HG03342 (cell line): ENCODE measurements around the gene BCAS3.
"Not testable (repeated sequence)": the region's sequence is repeated elsewhere in the genome, so short reads cannot be mapped to it uniquely, and the experiment has no call there.

Experiments used
- ATAC-seq: cut with Tn5 transposase; IDR thresholded peaks from one replicate; pipeline ENCODE4 v1.9.1; 2021; ENCODE audit warnings: mild to moderate bottlenecking, moderate library complexity; ENCODE audit not compliant: unreplicated experiment

BCAS3 gene

DNA sequence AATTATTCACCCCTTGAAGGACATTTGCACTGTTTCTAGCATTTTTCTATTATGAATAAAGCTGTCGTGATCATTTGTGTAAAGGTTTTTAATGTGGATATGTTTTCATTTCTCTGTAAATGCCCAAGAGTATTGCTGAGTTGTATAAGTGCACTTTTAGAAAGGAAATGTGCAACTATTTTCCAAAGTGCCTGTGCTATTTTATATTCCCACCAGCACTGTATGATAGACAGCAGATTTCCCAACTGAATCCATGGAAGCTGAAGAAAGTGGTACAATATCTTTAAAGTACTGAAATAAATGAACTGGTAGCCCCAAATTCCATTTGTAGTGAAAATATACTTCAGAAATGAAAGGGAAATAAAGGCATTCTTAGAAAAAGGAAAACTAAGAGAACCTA, 238.4 kb downstream of the BCAS3 start:
- no peak for ATAC-seq

DNA sequence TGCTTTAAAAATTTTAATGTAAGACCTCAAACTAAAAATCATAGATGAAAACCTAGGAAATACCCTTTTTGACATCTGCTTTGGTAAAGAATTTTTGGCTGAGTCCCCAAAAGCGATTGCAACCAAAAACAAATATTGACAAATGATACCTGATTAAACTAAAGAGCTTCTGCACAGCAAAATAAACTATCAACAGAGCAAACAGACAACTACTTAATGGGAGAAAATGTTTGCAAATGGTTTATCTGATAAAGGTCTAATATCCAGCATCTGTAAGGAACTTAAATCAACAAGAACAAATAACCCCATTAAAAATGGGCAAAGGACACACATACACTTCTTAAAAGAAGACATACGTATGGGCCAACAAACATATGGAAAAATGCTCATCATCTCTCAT, 242.5 kb downstream of the BCAS3 start:
- no peak for ATAC-seq

DNA sequence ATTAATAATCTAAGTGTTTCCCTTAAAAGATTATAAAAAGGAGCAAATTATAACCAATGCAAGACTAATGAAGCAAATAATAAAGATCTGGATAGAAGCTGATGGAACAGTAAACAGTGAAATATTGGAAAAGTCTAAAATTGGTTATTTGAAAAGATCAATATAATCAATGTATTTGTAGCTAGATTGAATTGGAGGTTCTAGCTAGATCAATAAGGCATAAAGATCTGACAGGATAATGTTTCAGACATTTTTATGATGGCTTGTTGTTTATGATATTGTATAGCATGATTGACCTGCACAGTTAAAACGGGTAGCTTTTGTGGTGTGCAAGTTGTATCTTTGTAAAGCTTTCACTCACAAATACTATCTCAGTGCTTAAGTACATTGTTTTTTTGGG, 245.3 kb downstream of the BCAS3 start:
- no peak for ATAC-seq

DNA sequence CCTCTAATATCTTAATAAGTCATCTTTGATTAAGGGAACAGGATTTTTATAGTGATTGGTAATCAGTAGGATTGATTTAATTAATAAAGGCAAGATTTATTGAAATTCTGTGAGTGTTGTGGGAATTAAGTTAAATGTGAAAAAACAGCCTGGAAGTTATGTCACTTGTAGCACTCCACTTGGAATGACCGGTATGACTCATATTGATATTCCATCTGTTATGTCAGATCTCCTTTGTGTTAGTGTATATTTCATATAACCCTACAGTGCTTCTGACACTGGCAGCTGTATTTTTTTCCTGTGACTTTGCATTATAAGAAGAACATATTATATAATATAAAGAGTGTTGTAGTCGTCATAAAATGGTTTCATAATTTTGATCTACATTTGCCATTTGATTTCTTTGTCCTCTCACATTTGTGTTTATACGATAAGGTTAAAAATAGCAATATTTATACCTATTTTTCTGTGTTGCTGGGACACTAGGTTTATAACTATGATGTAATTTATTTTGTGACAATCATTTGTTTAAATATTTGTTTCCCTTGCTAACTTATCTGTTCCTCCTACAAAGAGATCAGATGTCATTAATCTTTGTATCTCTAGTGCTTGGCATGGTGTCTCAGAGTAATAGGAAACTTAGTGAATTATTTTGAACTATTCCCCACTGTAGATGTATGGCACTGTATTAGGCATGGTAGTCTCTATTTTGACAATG, 249.0 kb downstream of the BCAS3 start:
- no peak for ATAC-seq

DNA sequence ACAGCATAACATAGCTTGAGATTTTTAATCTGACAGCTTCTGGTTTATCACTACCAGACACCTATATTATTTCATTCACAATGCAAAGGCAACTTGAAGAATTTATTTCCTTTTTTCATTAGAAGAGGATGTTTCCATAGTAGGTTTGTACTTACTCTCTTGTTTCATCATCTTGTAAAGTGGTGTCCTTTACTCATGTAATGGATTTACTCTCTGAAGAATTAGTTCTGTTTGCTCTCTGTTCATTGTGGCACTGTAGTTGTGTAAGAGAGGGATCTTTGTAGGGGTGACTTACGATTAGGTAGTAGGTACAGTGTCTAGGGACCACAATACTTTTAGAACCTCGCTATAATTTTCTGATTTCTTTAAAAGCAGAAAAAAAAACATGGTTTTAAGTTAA, 256.1 kb downstream of the BCAS3 start:
- ATAC-seq = no peak

DNA sequence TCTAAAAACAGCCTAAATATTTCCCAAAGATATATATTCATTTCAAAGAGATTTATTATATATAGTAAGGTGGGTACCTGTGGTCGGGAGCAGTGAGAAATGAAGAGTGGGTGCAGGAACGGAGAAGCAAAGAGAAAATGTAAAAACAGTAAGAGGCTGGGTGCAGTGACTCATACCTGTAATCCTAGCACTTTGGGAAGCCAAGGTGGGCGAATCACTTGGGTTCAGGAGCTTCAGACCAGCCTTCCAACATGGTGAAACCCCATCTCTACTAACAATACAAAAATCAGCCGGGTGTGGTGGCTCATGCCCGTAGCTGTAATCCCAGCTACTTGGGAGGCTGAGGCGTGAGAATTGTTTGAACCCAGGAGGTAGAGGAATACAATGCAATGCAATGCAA, 257.1 kb downstream of the BCAS3 start:
- ATAC-seq = no peak

DNA sequence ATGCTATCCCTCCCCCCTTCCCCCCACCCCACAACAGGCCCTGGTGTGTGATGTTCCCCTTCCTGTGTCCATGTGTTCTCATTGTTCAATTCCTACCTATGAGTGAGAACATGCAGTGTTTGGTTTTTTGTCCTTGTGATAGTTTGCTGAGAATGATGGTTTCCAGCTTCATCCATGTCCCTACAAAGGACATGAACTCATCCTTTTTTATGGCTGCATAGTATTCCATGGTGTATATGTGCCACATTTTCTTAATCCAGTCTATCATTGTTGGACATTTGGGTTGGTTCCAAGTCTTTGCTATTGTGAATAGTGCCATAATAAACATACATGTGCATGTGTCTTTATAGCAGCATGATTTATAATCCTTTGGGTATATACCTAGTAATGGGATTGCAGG, 258.3 kb downstream of the BCAS3 start:
- not testable (repeated sequence) for ATAC-seq

DNA sequence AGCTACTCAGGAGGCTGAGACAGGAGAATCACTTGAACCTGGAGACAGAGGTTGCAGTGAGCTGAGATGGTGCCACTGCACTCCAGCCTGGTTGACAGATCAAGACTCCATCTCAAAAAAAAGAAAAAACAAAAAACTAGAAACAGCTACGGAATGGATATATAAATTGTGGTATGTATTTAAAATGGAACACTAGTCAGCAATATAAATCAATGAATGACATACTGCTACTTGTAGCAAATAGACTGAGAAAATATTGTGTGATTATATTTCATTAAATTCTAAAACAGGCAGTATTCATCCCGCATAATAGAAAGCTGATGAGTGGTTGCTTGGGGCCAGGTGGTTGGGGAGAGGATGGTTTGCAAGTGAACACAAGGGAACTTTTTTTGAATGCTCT, 261.7 kb downstream of the BCAS3 start:
- ATAC-seq = no peak

DNA sequence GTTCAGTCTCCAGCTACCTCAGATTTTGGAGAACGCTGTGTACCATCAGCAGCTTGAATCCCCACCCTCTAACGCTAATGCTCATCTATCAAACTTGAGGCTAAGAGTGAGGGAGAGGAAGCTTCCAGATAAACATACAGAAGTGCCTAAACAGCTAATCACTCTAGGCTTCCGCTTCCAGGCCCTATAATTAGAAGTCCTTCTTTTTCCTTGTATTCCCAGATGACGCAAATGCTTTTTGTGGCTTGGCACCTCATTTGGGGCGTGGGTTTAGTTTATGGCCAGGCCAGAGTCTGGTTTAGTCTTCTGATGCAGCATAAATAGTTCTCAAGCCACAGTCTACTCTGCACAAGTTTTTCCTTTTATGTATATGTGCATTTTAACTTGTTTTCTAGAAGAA, 263.4 kb downstream of the BCAS3 start:
- no peak for ATAC-seq

DNA sequence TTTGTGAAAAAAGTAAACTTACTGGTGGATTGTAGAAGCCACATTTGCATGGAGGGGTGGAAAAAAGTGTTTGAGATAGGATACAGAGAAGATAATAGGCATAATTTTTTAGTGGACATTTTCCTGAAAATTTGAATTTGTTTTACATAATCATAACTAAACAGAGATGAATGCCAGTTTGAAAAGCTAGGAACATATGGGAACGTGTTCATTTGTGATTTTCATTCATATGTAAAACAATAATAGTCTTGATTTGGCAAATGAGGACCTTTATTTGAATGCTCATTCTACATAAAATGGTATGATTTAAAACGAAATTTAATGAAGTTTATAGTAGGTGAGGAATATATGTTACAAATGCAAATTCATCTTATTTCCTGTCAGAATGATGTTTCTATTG, 263.9 kb downstream of the BCAS3 start:
- no peak for ATAC-seq

DNA sequence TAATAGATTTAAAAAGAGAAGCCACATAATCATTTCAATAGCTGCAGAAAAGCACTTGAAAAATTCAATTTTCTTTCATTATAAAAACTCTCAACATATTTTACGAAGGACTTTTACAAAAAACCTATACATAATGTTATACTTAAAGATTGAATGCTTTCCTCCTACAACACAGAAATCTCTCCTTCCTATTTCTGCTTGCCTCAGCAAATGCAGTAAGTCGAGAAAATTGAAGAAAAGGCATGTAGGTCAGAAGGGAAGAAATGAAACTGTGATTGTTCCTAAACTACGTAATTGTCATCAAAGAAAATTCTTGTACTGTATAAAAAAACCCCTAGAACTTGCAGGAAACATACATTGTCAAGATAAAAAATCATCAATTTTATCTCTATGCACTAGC, 267.1 kb downstream of the BCAS3 start:
- ATAC-seq = no peak

DNA sequence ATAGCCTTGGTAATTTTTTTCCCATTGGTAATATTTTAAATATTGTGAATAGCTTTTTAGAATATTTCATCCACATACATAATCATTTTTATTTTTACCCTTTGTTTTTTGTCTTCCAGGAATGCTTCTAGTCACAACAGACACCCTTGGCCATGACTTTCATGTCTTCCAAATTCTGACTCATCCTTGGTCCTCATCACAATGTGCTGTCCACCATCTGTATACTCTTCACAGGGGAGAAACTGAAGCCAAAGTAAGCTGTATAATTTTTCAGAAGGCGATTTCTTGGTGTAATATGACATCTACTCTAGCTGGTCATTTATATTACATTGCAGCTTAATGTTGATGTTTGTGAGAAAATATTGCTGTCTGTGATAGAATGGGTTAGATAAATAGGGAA, 269.4 kb downstream of the BCAS3 start:
- ATAC-seq = no peak

DNA sequence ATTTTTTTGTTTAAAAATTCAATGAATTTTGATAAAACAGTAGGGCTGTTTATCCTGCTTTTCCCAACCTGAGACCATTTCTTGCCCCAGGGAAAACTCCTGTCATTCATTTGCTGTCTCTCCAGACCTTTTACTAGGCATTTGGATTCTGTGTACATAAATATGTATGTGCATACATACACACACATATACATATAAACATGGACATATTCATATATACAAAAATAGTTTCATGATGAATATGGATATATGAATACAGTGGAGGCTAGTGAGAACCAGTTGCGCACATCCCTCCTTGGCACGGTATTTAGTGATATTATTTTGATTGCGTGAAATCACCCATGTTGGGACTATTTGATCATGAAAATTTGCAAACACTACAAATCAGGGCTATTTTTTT, 269.9 kb downstream of the BCAS3 start:
- ATAC-seq = no peak

DNA sequence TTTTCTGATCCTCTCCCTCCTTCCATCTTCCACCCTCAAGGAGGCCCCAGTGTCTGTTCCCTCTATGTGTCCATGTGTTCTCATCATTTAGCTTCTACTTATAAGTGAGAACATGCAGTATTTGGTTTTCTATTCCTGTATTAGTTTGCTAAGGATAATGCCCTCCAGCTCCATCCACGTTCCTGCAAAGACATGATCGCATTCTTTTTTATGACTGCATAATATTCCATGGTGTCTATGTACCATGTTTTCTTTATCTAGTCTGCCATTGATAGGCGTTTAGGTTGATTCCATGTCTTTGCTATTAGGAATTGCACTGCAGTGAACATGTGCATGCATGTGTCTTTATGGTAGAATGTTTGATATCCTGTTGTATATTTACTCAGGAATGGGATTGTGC, 275.1 kb downstream of the BCAS3 start:
- ATAC-seq = no peak

DNA sequence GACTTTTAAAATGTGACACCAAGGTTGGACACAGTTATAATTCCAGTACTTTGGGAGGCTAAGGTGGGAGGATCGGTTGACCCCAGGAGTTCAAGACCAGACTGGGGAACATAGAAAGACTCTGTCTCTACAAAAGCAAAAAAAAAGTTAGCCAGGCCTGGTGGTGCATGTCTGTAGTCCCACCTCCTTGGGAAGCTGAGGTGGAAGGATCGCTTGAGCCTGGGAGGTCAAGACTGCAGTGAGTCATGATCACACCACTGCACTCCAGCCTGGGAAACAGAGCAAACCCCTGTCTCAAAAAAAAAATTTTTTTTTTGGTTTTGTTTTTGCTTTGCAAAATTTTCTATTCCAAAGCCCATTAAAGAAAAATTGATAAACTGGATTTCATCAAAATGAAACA, 281.4 kb downstream of the BCAS3 start:
- ATAC-seq = no peak

DNA sequence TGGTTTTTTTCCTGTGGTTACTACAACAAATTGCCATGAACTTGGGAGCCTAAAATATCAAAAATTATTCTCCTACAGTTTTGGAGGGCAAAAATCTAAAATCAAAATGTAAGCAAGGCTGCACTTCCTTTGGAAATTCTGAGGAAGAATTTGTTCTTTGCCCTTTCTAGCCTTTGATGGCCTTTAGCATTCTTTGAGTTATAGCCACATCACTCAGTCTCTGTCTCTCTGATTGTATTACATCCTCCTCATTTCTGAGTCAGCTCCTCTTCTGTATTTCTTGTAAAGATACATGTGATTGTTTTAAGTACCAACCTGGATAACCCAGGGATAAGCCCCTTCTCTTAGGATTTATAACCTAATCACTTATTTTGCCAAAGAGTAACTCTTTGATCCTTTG, 282.0 kb downstream of the BCAS3 start:
- no peak for ATAC-seq

DNA sequence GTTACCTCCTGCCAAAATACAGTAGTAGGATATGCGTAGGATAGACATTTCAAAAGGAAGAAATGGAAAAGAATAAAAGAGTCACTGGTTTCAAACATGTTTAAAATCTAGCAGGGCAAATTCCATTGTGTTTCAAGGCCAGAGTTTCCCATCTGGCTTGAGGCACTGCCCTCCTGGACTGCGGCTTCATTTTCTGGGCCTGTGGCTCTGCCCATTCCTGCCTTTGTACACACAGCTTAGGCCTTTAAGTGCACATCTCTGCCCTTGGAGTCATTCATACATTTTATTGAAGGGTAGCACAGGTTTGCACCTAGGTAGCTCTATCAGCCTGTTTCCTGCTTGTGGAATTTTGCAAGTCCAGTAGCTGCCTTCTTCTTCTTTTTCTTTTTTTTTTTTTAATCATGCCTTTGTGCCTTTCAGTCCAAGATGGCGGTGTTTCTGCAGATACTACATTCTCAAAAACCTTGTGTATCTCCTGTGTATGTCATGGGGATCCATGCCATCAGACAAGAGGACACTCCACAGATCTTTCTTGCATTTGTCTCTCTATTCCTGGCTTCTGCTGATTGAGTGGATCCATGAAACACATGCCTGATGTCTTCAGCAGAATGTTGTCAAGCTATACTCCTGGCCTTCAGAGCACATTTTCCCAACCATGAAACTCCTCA, 282.9 kb downstream of the BCAS3 start:
- ATAC-seq = no peak

DNA sequence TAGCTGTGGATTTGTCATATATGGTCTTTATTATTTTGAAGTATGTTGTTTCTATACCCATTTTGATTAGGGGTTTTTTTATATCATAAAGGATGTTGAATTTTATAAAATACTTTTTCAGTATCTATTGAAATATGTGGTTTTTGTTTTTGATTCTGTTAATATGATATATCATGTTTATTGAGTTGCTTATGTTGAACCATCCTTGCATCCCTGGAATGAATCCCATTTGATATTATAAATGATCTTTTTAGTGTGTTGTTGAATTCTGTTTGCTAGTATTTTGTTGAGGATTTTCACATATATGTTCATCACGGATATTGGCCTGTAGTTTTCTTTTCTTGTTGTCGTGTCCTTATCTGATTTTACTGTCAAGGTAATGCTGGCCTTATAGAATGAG, 286.5 kb downstream of the BCAS3 start:
- no peak for ATAC-seq

DNA sequence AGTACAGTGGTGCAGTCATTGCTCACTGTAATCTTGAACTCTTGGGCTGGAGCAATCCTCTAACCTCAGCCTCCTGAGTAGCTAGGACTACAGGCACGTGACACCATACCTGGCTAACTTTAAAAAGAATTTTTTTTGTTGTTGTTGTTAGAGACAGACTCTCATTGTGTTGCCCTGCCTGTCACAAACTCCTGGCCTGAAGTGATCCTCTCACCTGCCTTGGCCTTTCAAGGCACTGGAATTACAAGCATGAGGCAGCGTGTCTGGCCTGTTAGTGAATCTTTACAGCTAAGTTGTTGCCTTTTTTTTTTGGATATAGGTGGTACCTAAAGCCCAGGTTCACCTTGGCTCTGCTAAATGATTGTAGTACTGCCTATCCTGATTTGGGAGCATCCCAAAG, 290.6 kb downstream of the BCAS3 start:
- ATAC-seq = no peak

DNA sequence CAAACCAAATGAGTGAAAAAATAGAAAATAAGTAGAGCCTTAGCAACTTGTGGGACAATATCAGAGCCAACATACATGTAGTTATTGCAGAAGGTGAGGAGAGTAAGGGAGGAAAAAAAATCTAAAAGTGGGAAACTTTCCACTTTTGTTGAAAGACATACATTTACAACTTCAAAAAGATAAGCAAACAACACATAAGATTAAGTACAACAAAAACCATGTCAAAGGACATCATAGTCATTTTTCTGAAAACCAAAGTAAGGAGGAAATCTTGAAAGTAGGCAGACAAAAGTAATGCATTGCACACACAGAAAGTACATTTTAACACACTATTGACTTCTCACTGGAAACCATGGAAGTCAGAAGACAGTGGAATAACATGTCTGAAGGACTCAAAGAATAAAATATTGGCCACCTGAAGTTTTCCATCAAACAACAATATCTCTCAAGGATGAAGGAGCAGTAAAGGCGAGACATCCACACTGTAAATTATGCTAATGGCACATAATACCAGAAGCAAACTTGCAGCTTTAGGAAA, 291.9 kb downstream of the BCAS3 start:
- ATAC-seq = no peak

DNA sequence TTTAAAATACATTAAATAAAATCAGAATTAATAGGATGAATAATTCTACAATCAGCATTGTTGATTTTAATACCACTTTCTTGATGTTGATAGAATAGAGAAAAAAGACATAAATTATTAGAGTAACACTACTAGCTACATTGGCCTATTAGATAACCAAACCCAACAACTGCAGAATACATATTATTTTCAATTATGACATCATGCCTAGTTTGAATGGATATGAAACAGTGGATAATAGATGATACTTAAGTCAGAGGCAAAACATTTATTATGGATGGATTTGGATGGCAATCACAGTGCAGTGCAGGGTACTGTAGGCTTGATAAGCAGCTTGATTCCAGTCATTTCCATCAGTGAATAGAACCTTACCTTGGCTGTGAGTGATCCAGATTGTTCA, 293.1 kb downstream of the BCAS3 start:
- ATAC-seq = no peak

DNA sequence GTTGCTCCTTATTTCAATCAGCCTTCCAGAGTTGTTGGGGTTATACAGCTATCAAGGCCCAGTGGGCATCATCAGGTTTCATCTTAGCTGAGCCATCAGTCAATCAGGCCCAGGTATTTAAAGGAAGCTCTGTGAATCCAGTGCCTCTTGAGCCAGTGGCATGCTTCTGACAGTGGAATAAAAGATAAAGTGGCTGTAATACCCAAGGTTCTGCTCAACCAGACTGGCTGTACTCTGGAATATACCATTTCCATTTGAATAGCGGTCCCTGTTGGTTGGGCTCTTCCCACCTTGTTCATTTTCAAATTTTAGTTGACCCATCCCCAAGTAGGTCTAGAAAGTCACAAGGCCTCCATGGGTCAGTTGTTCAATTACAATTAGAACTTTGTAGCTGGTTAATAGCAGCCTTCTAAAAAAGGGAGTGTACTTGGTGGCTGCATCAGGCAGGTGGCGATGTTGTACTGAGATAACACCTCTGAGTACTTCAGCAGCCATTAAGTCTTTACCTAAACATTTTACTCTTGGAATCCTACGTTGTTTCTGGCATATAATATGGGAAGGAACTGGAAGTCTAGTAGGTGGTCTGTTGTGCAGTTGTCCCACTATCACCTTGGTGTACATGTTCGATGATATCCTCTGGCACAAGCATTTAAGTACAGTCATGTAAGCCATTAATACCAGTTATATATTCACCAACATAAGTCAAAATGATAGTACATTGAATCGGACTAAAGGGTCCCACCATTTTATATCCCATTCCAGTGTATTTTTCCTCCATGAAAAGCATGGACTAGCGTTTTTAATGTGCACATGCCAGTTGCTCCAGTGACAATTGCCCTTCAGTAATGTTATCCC, 294.1 kb downstream of the BCAS3 start:
- no peak for ATAC-seq
